Measurements from ENCODE around the gene DSP. TPM values are rescaled to one million over a fixed set of nuclear protein-coding genes. Genes with fewer than 3 reads are reported as not detected.

DSP gene
- total and polyA plus RNA-seq, 10 of the 15 experiments (the other 5 are each of a cell fraction or from before 2014, with no cell fraction given): under 0.01 to 0.36 (median 0.04) TPM; not detected in 4

GRCh38 chr6:7566617-7567173, 25.2 kb downstream of the DSP start:
- DNase-seq (ENCODE audit: low read depth, low spot score) (no peak), ATAC-seq (no peak), FAIRE-seq (no peak)
- TF ChIP-seq KLF5 (IDR thresholded peaks at IDR 0.05; ENCODE audit: partially characterized antibody): no peak
- TF ChIP-seq TCF7 (IDR thresholded peaks at IDR 0.05; ENCODE audit: borderline replicate concordance): no peak
- no peak for TF ChIP-seq ATF2 (IDR thresholded peaks at IDR 0.05; ENCODE audit: low read length)
- TF ChIP-seq USF1 (IDR thresholded peaks at IDR 0.05; ENCODE audit: borderline replicate concordance, extremely low read length, insufficient read depth, low read depth, low read length): no peak
- TF ChIP-seq MAX (IDR thresholded peaks at IDR 0.05; ENCODE audit: low read depth, low read length): no peak
- TF ChIP-seq SMAD1 (IDR thresholded peaks at IDR 0.05; ENCODE audit: low read depth, partially characterized antibody): no peak
- no peak for TF ChIP-seq IRF3 (IDR thresholded peaks at IDR 0.05)
- TF ChIP-seq MTA3 (IDR thresholded peaks at IDR 0.05; ENCODE audit: borderline replicate concordance, low read length): no peak
- TF ChIP-seq FOXM1 (IDR thresholded peaks at IDR 0.05; ENCODE audit: low read depth, low read length): no peak
- TF ChIP-seq CEBPB (IDR thresholded peaks at IDR 0.05; ENCODE audit: borderline replicate concordance in 1 of 2, low read depth in 2 of 2, low read length in 2 of 2): no peak
- no peak for TF ChIP-seq HDGF (IDR thresholded peaks at IDR 0.05)
- TF ChIP-seq BHLHE40 (IDR thresholded peaks at IDR 0.05; ENCODE audit: borderline replicate concordance in 1 of 2, low read depth in 2 of 2, low read length in 1 of 2): no peak
- no peaks in the 10 kb centered on the region for H3K4me1 ChIP-seq (ENCODE audit: control insufficient read depth, insufficient read depth, low read length)
- RAD21 ChIA-PET (ENCODE audit: unreplicated experiment): no interaction called here
- H3K9me3 ChIP-seq (replicated peaks; ENCODE audit: control insufficient read depth, insufficient read depth, low read length): no peaks in the 10 kb centered on the region
- no peak overlapping the region for H2AFZ ChIP-seq (ENCODE audit: control insufficient read depth, low read depth, low read length)
- intact Hi-C loops (cut with micrococcal nuclease; ENCODE audit: unreplicated experiment) (no loop called here), in situ Hi-C loops (cut with MboI) (no loop called here)
- H3K4me2 ChIP-seq (ENCODE audit: control insufficient read depth, insufficient read depth): no peak overlapping the region
- H3K9ac ChIP-seq (ENCODE audit: control insufficient read depth, insufficient read depth, low read length): no peak overlapping the region
- no peaks in the 10 kb centered on the region for H3K36me3 ChIP-seq (ENCODE audit: control insufficient read depth in 2 of 2, insufficient read depth in 2 of 2, low read length in 1 of 2)
- BruUV-seq (replicated peaks): no TSS peak
- H3K4me3 ChIP-seq: no peak overlapping the region
- H3K27ac ChIP-seq (ENCODE audit: control insufficient read depth, insufficient read depth): no peak overlapping the region
- peaks cover 0 to 3% of the 10 kb centered on the region in 2 experiments; a peak in 2 of 4 replicates for H3K27me3 ChIP-seq (replicated peaks in 1 of 2; ENCODE audit: control insufficient read depth in 2 of 2, insufficient read depth in 2 of 2, low read length in 1 of 2)
- H4K20me1 ChIP-seq (ENCODE audit: control insufficient read depth, insufficient read depth): no peaks in the 10 kb centered on the region
- 33% methylated on average over 4 of the region's 4 CpGs for WGBS (ENCODE audit: insufficient coverage, insufficient replicate concordance, low lambda C conversion rate, missing lambda C conversion rate)
- CTCF ChIA-PET: interaction anchor here (0.7 to 1.2 kb wide), 2 partner anchors 31 to 112 kb away, joined by 3 read pairs; no protein-coding TSS in a partner anchor
- SMC1A ChIA-PET (ENCODE audit: uncharacterized antibody, unreplicated experiment): no interaction called here
- no peaks in the 10 kb centered on the region for H3K79me2 ChIP-seq (ENCODE audit: control insufficient read depth, insufficient read depth, low read length)
- POLR2A ChIA-PET: no interaction called here
